CMK (cell line): ENCODE data around the gene PORCN.
A peak's percentile ranks its signal among the peaks of the same experiment; 100 is the strongest.

Experiments
- DNase-seq: peaks from one replicate; pipeline ENCODE4 v3.0.0-alpha.2; 2010; ENCODE audit warnings: low read depth

The PORCN gene

DNA sequence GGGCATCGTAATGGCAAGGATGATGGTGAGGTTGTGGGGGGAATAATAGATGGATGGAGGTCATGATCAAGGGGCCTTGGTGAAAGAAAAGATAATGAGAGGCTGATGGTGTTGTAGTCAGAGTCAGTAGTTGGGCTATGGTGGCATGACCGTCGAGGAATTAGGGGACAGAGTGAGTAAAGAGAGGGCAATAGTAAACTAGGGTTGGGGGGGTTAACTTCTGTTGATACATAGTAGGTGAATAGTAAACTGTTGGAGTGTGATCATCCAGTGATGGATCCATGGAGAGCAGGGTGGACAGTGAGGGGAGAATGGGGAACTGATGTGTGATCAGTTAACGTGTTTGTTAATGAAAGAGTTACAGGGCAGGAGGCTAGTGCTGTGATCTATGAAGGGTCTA lies 31.9 kb upstream of the PORCN start:
- no peak for DNase-seq

DNA sequence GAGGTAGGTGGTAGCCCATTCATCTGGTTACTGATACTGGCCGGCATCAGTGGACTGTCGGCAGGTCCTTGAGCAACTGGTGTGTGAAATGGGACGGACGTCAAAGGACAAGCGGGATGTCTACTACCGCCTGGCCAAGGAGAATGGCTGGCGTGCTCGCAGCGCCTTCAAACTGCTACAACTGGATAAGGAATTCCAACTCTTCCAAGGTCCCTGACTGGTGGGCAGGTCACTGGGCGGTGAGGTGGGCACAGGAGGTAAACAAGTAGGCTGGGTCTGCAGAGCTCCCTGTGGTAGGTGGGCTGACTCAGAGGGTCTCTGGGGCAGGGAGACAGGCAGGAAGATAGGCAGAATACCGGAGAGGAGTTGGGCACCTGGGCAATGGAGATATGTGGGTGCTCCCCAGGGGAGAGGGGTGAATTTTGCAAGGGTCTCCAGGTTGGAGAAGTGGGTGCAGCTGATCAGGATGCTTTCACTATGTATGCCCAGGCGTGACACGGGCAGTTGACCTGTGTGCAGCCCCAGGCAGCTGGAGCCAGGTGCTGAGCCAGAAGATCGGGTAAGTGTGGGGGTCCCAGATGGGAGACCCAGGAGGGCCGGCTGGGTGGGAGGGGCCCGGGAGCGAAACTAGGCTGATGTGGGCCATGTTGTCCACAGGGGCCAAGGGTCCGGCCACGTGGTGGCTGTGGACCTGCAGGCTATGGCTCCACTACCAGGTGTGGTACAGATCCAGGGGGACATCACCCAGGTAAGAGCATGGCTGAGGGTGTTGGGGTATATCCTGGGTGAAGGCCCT lies 30.6 kb upstream of the PORCN start:
- no peak for DNase-seq

DNA sequence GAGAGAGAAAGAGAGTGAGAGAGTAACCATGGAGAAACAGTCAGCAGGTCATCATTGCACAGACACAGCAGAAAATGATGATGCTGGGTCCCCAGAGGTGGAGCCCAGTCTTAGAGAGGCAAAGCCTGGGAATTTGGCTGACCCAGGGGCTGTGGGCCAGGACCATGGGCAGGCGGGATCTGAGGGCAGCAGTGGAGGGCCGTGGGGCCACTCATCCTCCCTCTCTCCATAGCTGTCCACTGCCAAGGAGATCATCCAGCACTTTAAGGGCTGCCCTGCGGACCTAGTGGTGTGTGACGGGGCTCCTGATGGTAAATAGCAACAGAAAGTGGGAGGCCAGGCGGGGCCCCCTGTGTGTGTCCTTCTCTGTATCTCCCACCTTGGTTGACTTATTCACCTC lies 30.0 kb upstream of the PORCN start:
- DNase-seq: no peak

DNA sequence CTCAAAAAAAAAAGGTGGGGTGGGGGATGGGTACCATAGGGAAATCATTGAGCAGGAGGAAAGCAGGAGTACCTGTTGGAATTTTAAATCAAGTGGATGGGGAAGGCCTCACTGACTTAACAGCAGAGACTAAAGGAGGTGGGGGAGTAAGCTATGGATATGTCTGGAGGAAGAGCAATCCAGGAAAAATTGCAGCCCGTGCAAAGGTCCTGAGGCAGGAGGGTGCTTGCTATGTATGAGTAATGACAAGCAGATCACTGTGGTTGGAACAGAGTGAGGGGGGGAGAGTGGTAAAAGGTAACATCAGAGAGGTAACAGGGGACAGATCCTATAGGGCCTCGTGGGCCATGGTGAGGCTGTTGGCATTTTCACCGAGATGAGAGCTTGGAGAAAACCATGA lies 28.6 kb upstream of the PORCN start:
- DNase-seq: no peak

DNA sequence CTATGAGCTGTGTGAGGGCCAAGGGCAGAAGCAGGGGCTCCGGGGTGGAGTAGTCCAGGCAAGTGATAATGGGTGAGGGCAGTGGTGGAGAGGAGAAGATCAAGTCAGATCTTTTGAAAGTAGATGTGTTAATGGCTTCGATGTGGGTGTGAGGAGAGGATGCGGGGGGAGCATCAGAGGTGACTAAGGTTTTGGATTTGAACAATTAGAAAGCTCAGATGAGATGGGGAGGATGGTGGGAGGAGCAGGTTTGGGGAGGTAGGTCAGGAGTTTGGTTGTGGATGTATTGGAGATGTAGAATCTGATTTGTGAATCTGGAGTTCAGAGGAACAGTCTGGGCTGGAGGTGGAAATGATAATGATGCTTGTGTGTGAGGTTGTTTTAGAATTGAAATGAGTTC lies 28.2 kb upstream of the PORCN start:
- DNase-seq: no peak

DNA sequence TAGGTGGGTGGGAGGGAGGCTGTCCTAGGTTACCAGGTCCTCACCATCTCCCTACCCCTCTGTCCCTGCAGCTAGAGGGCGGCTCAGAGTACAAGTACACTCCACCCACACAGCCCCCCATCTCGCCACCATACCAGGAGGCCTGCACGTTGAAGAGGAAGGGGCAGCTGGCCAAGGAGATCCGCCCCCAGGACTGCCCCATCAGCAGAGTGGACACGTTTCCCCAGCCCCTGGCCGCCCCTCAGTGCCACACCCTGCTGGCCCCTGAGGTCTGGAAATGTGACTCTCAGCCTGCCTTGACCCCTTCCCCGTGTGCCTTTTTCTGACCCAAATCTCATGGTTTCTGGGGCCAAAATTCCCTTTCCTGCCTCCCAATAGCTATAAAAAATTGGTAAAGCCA lies 26.3 kb upstream of the PORCN start:
- DNase-seq: no peak

DNA sequence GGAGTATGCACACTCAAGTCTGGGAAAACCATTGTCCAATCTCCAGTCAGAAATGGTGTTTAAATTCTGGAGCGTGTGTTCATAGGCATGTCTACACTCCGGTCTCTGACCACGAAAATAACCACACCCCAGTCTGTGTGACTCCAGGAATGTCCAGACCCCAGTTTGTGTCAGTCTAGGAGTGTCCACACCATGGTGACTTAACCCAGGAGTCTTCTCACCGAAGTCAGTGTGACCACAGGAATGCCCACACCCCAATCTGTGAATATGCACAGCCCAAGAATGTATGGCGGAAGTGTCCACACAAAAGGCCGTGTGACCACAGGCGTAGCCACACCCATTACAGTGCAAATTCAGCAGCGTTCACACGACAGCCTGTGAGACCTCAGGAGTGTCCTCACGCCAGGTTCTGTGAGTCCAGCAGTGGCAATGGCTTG lies 21.4 kb upstream of the PORCN start:
- peak; percentile 76 for DNase-seq

DNA sequence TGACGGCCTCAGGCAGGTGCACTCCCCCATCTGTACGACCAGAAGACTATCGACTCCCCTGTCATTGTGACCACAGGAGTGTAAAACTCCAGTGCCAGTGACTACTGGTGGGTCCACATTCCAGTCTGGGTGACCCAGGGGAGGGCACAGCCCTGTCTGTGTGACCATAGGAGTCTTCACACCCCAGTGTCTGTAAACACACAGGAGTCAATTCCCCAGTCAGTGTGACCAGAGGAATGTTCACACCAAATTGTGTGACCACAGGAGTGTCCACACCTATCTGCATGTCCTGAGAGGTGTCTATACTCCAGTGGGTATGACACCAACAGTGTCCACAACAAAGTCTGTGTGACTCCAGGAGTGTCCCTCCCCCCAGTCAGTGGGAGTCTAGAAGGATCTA lies 20.8 kb upstream of the PORCN start:
- DNase-seq: no peak

DNA sequence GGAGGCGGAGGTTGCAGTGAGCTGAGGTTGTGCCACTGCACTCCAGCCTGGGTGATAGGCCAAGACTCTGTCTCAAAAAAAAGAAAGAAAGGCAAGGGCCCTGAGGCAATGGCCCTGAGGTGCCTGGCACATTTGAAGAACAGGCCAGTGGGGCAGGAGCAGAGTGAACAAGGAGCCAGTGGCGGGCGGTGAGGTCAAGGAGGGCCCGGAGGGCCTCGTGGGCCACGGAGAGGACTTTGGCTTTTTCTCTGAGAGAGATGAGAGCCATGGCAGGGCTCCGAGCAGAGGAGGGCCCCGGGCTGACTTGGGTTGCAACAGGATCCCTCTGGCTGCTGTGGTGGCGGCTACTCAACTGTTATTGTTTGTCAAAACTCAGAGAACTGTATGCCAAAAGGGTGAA lies 19.5 kb upstream of the PORCN start:
- DNase-seq: no peak

DNA sequence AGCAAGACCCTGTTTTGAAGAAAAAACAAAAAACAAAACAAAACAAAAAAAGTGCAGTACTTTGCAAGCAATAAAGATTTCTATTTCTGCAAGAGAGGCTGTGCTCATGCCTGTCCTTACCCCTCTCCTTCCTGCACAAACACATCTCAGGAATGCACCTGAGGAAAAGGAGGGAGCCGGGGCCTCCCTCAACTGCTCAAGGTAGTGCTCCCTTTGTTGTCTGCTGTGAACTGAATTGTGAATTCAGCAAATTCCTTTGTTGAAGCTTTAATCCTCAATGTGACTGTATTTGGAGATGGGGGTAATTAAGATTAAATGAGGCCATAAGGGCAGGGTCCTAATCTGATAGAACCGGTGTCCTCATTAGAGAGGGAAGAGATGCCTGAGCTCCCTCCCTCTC lies 18.9 kb upstream of the PORCN start:
- no peak for DNase-seq

DNA sequence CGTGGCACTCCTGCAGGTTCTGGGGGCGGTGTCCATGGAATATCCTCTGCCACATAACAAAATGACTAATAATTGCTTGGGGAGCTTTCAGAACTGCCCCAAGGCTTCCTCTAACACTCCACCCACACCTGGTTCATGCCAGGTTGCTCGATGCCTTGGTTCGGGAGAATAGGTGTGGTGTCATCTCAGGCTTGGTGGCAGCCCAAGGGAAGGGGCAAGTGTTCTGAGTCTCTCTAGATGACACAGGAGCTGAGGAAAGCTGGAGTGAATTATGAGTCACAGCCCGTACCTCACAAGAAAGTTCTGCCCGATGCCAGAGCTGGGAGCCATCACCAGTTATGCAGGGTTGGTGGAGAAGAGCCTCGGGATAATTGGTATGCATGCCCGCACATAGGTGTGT lies 18.1 kb upstream of the PORCN start:
- DNase-seq: no peak

DNA sequence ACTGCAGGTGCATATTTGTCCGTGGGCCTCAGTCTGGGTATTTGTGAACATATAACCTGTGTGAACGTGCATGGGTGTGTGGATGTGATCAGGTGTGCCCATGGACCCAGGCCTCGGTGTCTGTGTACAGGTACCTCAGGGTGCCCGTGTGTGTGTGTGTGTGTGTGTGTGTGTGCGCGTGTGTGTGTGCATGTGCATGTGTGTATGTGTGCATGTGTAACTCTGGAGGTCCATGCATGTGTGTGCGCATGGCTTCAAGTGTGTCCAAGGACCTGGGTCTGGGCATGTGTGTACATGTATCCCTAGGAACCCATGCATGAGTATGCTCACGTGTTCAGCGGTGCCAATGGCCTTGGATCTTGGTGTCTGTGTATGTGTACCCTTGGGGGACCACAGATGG lies 17.0 kb upstream of the PORCN start:
- no peak for DNase-seq

DNA sequence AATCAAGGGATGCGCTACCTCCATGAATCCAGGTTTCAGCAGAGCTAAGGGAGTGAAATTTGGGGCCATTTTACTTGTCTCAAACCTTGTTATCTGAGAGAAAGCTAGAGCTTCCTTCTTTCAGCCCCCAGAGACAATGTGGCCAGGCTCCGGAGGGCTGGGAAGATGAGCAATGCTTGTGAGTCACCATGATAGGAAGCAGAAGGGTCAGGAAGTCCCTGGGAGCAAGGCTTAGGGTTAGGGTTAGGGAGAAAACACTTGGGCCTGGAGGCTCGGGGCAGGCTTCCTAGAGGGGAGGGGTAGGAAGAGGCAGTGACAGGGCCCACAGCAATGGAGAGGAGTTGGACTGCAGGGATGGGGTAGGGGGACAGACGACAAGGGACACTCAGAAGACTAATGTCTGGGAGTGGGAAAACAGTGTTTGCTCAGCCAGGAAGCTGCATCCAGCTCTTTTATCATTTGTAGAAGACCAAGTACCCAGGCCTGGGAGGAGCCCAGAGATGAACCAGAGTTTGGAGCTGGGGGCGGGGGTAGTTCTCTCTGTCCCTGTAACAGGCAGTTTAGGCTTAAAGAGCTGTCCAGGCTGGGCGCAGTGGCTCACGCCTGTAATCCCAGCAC lies 16.4 kb upstream of the PORCN start:
- DNase-seq: no peak

DNA sequence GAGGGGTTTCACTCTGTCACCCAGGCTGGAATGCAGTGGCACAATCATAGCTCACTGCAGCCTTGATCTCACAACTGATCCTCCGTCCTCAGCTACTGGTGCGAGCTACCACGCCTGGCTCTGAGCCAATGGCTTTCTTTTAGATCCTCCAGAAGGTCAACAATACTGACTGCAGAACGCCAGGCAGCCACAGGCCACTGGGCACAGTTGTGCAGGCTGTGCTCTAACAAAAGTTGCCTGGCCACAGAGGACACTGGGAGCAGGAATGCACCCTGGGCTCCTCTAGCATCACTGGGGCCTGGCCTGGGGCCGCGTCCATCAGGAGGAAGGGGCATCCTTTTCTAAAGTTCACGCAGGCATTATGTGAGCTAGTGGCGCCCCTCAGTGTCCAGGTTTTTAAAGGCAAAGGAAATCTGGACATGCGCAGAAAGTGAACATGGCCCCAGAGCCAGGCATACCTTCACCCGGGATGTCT lies 14.9 kb upstream of the PORCN start:
- no peak for DNase-seq

DNA sequence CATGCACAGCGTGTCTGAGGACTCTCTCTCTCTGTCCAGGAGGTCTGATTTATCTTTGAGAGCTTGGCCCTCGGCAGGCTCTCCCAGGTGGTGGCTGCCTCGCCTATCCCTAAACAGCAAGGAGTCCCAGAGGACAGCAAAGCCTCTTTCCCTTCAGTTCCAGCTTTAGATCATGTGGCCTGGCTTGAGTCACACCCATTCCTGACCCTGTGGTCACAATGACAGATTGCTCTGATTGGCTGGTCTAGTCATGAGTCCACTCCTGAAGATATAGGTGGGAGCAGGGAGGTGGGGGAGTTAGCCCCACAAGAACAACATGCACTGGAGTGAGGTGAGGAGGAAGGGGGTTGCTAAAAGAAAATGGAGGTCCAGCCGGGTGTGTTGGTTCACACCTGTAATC lies 12.1 kb upstream of the PORCN start:
- no peak for DNase-seq

DNA sequence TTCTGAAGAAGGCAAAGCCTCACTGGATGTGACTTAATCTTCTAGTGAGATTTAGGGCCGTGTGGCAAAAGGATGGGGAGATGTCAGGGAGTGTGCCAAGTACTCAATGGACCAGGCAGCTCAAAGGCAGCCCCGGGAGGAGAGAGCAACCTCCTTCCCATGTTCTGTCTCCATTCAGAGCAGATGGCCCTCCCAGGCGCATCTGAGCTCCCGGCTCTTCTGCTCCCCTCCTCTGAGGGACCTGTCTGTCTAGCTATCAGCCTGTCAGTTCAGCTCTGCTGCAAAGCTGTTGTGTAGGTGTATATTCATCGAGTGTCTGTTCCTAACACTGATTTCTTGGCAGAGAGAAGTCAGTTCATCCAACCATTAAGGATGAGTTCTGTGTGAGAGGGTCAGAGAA lies 10.9 kb upstream of the PORCN start:
- no peak for DNase-seq

DNA sequence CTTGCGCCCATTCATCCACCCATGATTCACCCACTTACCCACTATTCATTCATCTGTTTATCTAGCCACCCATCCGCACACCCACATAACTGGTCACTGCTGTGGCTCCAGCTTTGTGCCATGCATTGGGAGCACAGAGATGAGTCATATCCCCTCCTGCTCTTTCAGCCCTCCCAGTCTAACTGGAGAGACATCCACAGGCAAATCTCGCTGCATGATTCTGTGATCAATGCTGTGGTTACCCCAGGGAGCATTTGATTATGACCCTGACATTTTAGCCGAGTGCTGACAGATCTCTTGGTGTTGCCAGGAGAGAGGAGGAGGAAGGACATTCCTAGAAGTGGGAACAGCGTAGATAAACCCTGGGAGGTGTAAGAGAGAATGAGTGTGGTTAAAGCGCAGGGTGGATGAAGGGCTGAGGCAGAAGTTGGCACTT lies 10.4 kb upstream of the PORCN start:
- no peak for DNase-seq

DNA sequence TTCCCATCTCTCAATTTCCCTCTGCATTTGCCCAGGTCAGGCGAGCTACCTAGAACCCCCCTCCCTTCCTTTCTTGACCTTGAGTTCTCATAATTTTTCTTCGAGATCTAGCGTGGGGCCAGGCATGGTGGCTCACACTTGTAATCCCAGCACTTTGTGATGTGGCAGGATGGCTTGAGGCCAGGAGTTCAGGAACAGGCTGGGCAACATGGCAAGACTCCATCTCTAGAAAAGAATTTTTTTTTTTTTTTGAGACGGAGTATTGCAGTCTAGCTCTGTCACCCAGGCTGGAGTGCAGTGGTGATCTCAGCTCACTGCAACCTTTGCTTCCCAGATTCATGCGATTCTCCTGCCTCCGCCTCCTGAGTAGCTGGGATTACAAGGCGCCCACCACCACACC lies 4.5 kb upstream of the PORCN start:
- DNase-seq: no peak

DNA sequence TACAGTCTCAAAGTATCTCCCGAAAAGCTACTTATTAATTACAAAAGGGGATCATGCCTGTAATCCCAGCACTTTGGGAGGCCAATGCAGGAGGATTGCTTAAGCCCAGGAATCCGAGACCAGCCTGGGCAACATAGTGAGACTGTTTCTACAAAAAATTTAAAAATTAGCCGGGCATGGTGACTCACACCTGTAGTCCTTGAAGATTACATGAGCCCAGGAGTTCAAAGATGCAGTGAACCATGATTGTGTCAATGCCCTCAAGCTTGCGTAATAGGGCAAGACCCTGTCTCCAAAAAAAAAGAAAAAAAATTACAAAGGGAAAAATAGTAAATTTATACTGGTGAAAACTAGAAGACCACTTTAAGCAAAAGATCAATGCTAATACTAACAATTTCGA lies 3.3 kb upstream of the PORCN start:
- DNase-seq: no peak

DNA sequence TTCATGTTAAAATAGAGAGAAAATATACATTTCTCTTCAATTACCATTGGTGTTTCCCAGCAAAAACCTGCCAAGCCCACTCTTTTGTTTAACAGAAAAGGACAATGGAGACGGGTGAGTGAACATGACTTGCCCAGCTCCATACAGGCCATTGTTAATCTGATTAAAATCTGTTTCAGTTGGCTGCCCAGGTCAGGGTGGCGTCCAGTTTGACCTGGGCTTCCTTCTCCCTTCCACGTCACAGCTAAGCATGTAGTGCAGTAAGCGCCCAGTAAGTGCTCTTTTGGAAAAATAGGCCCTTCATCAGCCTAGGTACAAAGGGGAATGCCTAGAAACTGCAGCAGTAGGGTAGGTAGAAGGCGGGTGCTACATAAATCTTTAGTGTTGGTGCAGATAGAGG lies 1.5 kb upstream of the PORCN start:
- no peak for DNase-seq

DNA sequence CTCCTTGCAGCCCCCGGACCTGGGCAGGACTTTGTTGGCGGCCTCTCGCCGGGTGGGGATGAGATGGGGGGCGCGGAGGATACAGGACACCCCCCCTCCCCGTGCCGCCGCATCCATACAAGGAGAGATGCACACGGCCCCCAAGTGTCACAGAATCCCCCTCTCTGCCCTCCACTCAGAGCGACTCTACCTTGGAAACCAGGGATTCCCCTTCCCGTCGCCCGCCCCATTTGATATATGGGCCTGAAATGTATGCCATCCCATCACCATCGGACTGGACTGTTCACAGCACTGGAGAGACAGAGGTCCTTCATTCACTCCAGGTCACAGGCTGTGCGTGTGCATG lies 426 bp downstream of the PORCN start:
- no peak for DNase-seq

DNA sequence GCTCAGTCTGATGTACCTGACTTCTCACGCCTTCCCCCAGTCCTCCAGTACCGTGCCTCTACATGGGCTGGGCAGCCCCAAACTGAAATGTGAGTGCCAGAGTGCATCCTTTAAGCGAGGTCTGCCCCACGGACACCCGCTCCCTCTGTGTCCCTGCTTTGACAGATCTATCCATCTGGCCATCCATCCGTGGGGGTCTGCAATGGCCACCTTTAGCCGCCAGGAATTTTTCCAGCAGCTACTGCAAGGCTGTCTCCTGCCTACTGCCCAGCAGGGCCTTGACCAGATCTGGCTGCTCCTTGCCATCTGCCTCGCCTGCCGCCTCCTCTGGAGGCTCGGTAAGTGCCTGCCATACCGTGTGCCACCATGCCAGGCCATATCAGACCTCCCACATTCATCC lies 827 bp downstream of the PORCN start:
- DNase-seq: no peak

DNA sequence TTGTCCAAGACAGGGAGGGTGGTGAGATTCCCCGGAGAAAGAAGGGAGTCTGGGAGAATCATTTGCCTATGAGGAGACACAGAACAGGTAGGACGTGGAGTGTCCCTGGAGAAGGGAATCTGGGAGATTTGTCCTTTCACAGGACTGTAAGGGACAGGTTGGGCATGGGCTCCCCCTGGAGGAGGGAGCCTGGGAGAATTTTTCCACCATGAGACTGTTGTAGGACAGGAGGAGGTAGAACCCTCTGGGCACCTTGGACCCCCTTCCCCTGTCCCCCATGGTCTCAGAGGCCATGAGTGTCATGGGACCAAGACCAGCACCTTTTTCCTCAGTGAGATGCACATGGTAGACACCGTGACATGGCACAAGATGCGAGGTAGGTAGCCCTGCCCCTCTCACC lies 2.8 kb downstream of the PORCN start:
- DNase-seq: no peak

DNA sequence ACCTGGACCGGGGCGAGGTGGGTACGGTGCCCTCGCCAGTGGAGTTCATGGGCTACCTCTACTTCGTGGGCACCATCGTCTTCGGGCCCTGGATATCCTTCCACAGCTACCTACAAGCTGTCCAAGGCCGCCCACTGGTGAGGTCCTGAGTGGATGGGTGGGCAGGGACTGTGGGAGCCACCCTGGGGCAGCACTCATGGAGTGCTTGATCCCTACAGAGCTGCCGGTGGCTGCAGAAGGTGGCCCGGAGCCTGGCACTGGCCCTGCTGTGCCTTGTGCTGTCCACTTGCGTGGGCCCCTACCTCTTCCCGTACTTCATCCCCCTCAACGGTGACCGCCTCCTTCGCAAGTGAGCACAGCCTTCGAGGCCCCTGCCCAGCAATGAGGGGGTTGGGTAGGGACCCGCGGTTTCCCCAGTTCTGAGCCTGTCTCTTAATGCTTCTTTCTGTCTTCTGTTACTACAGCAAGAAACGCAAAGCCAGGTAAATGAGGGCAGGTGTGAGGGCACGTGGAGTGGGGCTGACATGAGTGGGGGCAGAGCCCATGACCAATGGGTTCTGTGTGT lies 3.7 kb downstream of the PORCN start:
- DNase-seq: no peak
